Neural cell (in vitro differentiated cells): ENCODE results near the gene KRTAP2-4.

Experiments used
- CTCF ChIP-seq: fragments of 450-650 bp; IDR thresholded peaks from 2 replicates; pipeline ENCODE4 v1.5.1; 2014; ENCODE audit warnings: antibody characterized with exemption, mild to moderate bottlenecking, moderate library complexity; ENCODE audit not compliant: poor library complexity, severe bottlenecking
- EP300 ChIP-seq: fragments of 450-650 bp; conservative IDR thresholded peaks from 2 replicates; pipeline ENCODE4 v1.6.1; 2014; ENCODE audit warnings: antibody characterized with exemption, mild to moderate bottlenecking, moderate library complexity; ENCODE audit not compliant: poor library complexity, severe bottlenecking
- MXI1 ChIP-seq: fragments of 450-650 bp; conservative IDR thresholded peaks from 2 replicates; pipeline ENCODE4 v1.6.1; 2014; ENCODE audit warnings: antibody characterized with exemption, mild to moderate bottlenecking; ENCODE audit not compliant: poor library complexity, severe bottlenecking
- POLR2AphosphoS5 ChIP-seq: IDR thresholded peaks from 2 replicates; pipeline ENCODE4 v1.6.1; 2012
- REST ChIP-seq: IDR thresholded peaks from 2 replicates; pipeline ENCODE4 v1.6.1; 2012; ENCODE audit warnings: borderline replicate concordance
- SMC3 ChIP-seq: fragments of 450-650 bp; conservative IDR thresholded peaks from 2 replicates; pipeline ENCODE4 v1.6.1; 2014; ENCODE audit warnings: antibody characterized with exemption, mild to moderate bottlenecking, moderate library complexity; ENCODE audit not compliant: poor library complexity
- TAF1 ChIP-seq: IDR thresholded peaks from 2 replicates; pipeline ENCODE4 v1.6.1; 2012; ENCODE audit warnings: low read depth

- no peak for TF ChIP-seq CTCF
- no peak for TF ChIP-seq MXI1
- TF ChIP-seq EP300: no peak
- no peak for TF ChIP-seq REST
- no peak for TF ChIP-seq SMC3
- no peak for TF ChIP-seq POLR2AphosphoS5
- no peak for TF ChIP-seq TAF1
Observed at GRCh38 chr17:41019415-41019814, 46.3 kb downstream of the KRTAP2-4 start.
